Glomerular visceral epithelial cell (primary cell): ENCODE results near the gene ALDOA.
"Not testable (repeated sequence)": the region's sequence is repeated elsewhere in the genome, so short reads cannot be mapped to it uniquely, and the experiment has no call there.

Experiments used
- DNase-seq: peaks from one replicate; pipeline ENCODE4 v3.0.0-alpha.2; 2016; ENCODE audit errors: extremely low spot score

The ALDOA gene

GRCh38 chr16:30091474-30092372 is 26.2 kb downstream of the ALDOA start, which contains the start of gene TBX6:
Gene TBX6, minus strand, starts transcription at chr16:30091924. Its CDS starts 731 bp downstream, at chr16:30091193.
- peak; percentile 86 for DNase-seq

- no peak for DNase-seq
Observed at GRCh38 chr16:30092373-30093010, 26.9 kb downstream of the ALDOA start.

GRCh38 chr16:30094541-30095165 is 29.1 kb downstream of the ALDOA start:
- no peak for DNase-seq

GRCh38 chr16:30095166-30096078 is 29.9 kb downstream of the ALDOA start:
- no peak for DNase-seq

GRCh38 chr16:30096105-30096861 is 30.7 kb downstream of the ALDOA start, which contains the start of gene YPEL3:
Gene YPEL3, minus strand, starts transcription at chr16:30096213. Its CDS starts 731 bp downstream, at chr16:30095482.
- DNase-seq: peak; percentile 88

- no peak for DNase-seq
Observed at GRCh38 chr16:30096862-30097563, 31.5 kb downstream of the ALDOA start.

- DNase-seq: no peak
Observed at GRCh38 chr16:30104090-30104489, 38.5 kb downstream of the ALDOA start.

- DNase-seq: no peak
Observed at GRCh38 chr16:30104492-30104891, 38.9 kb downstream of the ALDOA start.

- DNase-seq: no peak
Observed at GRCh38 chr16:30108059-30108850, 42.7 kb downstream of the ALDOA start.

GRCh38 chr16:30110661-30111060 is 45.1 kb downstream of the ALDOA start:
- no peak for DNase-seq

GRCh38 chr16:30112197-30113030 is 46.9 kb downstream of the ALDOA start:
- DNase-seq: peak; percentile 49

GRCh38 chr16:30113031-30113710 is 47.6 kb downstream of the ALDOA start, which contains the start of gene GDPD3:
Gene GDPD3, minus strand, starts transcription at chr16:30113537. Its CDS starts 59 bp downstream, at chr16:30113478.
- peak; percentile 35 for DNase-seq

- no peak for DNase-seq
Observed at GRCh38 chr16:30113711-30114333, 48.3 kb downstream of the ALDOA start.

- DNase-seq: no peak
Observed at GRCh38 chr16:30114411-30114810, 48.9 kb downstream of the ALDOA start.

GRCh38 chr16:30114833-30115232 is 49.3 kb downstream of the ALDOA start:
- DNase-seq: not testable (repeated sequence)

GRCh38 chr16:30115238-30115637 is 49.7 kb downstream of the ALDOA start:
- no peak for DNase-seq
